Tibial nerve (tissue), 4 donors: Measurements from ENCODE around the gene CDNF. TPM values are rescaled to one million over a fixed set of nuclear protein-coding genes. Genes with fewer than 3 reads are reported as not detected.

Experiments used
- DNase-seq, 2 donors: peaks; one replicate each; pipeline ENCODE4 v3.0.0-alpha.2; 2019; ENCODE audit warnings: low spot score in 2 of 2
- H3K27ac ChIP-seq, 4 donors: fragments of 200-600 bp; sonication (generic) in 3 of 4; one replicate each; pipeline ENCODE4 v1.5.1; 2017 to 2019; ENCODE audit warnings: mild to moderate bottlenecking in 1 of 4
- H3K27me3 ChIP-seq, 2 donors: fragments of 200-600 bp; sonication (generic) in 1 of 2; one replicate each; pipeline versions ENCODE4 v1.5.1 to v1.6.0; 2017 to 2019
- H3K36me3 ChIP-seq, 3 donors: fragments of 200-600 bp; sonication (generic); one replicate each; pipeline ENCODE4 v1.5.1; 2018 to 2019
- H3K4me1 ChIP-seq, 4 donors: fragments of 200-600 bp; sonication (generic) in 3 of 4; one replicate each; pipeline ENCODE4 v1.5.1; 2017 to 2019
- H3K4me3 ChIP-seq, 4 donors: fragments of 200-600 bp; sonication (generic) in 3 of 4; one replicate each; pipeline ENCODE4 v1.5.1; 2017 to 2019; ENCODE audit warnings: mild to moderate bottlenecking in 1 of 4, moderate library complexity in 1 of 4
- H3K9me3 ChIP-seq, 4 donors: fragments of 200-600 bp; sonication (generic) in 3 of 4; one replicate each; pipeline ENCODE4 v1.5.1; 2017 to 2019
- EP300 ChIP-seq, 2 donors: sonication (generic); formaldehyde crosslinking; IDR thresholded peaks; one replicate each; pipeline ENCODE4 v1.6.1; 2017; ENCODE audit warnings: antibody characterized with exemption in 2 of 2, mild to moderate bottlenecking in 1 of 2
- POLR2A ChIP-seq, 2 donors: fragments of 450-650 bp; IDR thresholded peaks; one replicate each; pipeline ENCODE4 v1.6.1; 2017; ENCODE audit warnings: antibody characterized with exemption in 2 of 2, mild to moderate bottlenecking in 2 of 2, moderate library complexity in 2 of 2
- WGBS, 2 donors: methylation state at CpG; one replicate each; pipeline ENCODE4 v1.1.5; 2018; 5-methylcytosine and 5-hydroxymethylcytosine counted together
- total RNA-seq, 4 donors: library from RNA; depleted of rRNA; stranded (reverse); fragments of >200 nt; gene quantifications; one replicate each; pipeline ENCODE4 v1.1.0, GENCODE V29; 2016
- TF ChIP-seq, protein P1 (sequence below), 5 experiments: fragments of 200-600 bp in 3 of 5; fragments of 450-650 bp in 2 of 5; sonication (generic) in 3 of 5; IDR thresholded peaks; one replicate each; pipeline ENCODE4 v1.5.1; 2016 to 2019; ENCODE audit warnings: antibody characterized with exemption in 5 of 5, mild to moderate bottlenecking in 3 of 5, moderate library complexity in 2 of 5

CDNF gene
- total RNA-seq, 4 donors from 2014 or later = 1.2 to 5.0 (median 4.6) TPM; not detected in 1

DNA sequence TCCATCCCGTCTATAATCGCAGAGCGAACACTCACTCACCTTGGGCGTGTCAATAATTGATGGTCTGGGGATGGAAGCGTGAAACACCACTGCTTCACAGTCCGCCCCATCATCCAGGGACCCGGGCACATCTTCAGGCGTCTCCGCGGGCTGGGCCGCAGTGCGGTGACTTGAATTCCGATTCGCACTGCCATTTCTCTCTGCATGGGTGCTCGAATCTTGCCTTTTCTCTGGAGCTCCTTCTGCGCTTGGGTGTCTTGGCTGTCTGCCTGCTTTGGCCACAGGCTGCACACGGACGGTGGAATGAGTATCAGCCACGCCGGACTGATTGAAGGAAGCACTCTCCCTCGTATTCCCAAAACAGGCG, 63.6 kb downstream of the CDNF start:
- no peak for TF ChIP-seq EP300 (IDR thresholded peaks at IDR 0.05)
- TF ChIP-seq, protein P1, sequence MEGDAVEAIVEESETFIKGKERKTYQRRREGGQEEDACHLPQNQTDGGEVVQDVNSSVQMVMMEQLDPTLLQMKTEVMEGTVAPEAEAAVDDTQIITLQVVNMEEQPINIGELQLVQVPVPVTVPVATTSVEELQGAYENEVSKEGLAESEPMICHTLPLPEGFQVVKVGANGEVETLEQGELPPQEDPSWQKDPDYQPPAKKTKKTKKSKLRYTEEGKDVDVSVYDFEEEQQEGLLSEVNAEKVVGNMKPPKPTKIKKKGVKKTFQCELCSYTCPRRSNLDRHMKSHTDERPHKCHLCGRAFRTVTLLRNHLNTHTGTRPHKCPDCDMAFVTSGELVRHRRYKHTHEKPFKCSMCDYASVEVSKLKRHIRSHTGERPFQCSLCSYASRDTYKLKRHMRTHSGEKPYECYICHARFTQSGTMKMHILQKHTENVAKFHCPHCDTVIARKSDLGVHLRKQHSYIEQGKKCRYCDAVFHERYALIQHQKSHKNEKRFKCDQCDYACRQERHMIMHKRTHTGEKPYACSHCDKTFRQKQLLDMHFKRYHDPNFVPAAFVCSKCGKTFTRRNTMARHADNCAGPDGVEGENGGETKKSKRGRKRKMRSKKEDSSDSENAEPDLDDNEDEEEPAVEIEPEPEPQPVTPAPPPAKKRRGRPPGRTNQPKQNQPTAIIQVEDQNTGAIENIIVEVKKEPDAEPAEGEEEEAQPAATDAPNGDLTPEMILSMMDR (IDR thresholded peaks at IDR 0.05) = no peak
- TF ChIP-seq POLR2A (IDR thresholded peaks at IDR 0.05) = no peak
- H3K27me3 ChIP-seq = no peaks in the 10 kb centered on the region
- no peaks in the 10 kb centered on the region for H3K36me3 ChIP-seq
- WGBS, 2 donors = 94 to 95% methylated on average over 22 of the region's 22 CpGs
- H3K4me1 ChIP-seq = peaks cover 0 to 8% (median 0%) of the 10 kb centered on the region in 4 donors
- DNase-seq = no peak
- no peak overlapping the region for H3K4me3 ChIP-seq
- no peak overlapping the region for H3K27ac ChIP-seq
- no peaks in the 10 kb centered on the region for H3K9me3 ChIP-seq

DNA sequence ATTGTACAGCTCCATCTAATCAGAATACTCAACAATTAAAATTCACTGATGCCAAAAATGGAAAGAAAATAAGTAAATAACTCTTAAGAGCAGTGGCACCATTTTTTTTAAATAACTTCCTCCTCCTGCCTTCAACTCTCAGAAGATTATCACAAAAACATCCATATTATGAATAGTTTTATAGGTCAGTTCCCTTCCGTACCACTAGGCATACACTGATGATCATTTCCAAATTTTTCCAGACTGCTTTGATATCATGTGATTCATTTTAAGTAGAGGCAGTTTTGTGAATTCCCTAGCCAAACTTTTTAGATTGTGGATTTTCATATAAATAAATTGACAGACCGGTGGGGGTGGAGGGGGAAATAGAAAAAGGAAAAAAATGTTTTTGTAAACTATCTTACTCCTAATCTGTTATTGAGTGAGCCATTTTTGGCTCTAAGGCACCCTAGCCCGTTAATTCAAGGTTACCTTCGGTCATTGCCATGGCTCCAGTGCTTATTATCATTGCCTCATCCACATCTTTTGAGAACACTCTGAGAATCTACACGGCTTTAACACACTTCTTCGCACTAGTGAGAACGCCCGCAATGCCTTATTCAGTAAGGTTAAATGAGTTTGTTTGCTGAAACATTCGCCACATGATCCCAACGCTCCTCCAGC, 64.2 kb downstream of the CDNF start:
- no peaks in the 10 kb centered on the region for H3K36me3 ChIP-seq
- WGBS, 2 donors = 82 to 88% methylated on average over 10 of the region's 10 CpGs
- DNase-seq = no peak
- H3K4me1 ChIP-seq = peaks cover 0 to 3% (median 0%) of the 10 kb centered on the region in 4 donors
- H3K4me3 ChIP-seq = no peak overlapping the region
- no peaks in the 10 kb centered on the region for H3K9me3 ChIP-seq
- TF ChIP-seq EP300 (IDR thresholded peaks at IDR 0.05) (no peak), POLR2A (IDR thresholded peaks at IDR 0.05) (no peak)
- TF ChIP-seq, protein P1 (IDR thresholded peaks at IDR 0.05) = no peak
- no peaks in the 10 kb centered on the region for H3K27me3 ChIP-seq
- H3K27ac ChIP-seq = no peak overlapping the region

DNA sequence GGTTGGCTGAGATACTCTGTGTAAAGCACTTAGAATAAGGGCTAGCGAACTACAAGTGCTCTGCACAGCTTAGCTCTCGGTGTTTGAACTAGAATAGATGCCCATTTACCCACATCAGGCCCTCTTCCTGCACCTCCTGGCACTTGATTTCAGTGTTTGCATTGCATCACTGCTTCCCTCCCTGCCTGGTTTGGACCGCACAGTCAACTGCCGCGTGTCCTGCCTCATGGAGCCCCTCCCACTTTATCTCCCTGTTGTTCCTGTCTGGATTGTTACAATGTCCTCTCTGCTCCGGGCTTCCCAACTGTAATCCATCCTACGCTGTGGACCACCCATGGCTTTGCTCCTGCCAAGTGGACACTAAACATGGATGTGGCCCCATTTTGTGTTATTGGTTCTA, 65.4 kb downstream of the CDNF start:
- H3K36me3 ChIP-seq = no peaks in the 10 kb centered on the region
- WGBS, 2 donors = 76 to 80% methylated on average over 7 of the region's 7 CpGs
- no peak overlapping the region for H3K4me3 ChIP-seq
- no peak for DNase-seq
- no peaks in the 10 kb centered on the region for H3K4me1 ChIP-seq
- no peaks in the 10 kb centered on the region for H3K9me3 ChIP-seq
- no peaks in the 10 kb centered on the region for H3K27me3 ChIP-seq
- H3K27ac ChIP-seq = no peak overlapping the region
- TF ChIP-seq EP300 (IDR thresholded peaks at IDR 0.05) (no peak), POLR2A (IDR thresholded peaks at IDR 0.05) (no peak)
- TF ChIP-seq, protein P1 (IDR thresholded peaks at IDR 0.05) = no peak

DNA sequence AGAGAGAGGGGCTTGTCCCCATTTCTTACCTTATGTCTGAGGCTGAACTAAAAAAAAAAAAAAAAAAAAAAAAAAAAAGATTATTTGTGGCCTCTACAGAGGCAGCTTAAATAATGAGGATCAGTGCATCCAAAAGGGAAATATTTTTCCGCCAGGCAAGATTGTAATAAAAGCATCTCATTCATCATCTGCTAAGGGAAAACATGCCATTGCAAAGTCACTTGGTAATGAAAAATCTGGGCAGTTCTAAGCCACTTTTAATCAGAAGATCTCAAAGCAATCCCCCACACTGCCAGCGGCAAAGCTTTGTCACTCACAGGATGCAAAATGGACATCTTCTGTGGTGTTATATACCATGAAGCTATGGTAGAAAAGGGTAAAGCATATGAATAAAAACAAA, 66.9 kb downstream of the CDNF start:
- Histone ChIP-seq H3K4me1 (no peaks in the 10 kb centered on the region), H3K27ac (no peak overlapping the region), H3K4me3 (no peak overlapping the region), H3K36me3 (no peaks in the 10 kb centered on the region), H3K27me3 (no peaks in the 10 kb centered on the region), H3K9me3 (no peaks in the 10 kb centered on the region)
- 68 to 74% methylated on average over 2 of the region's 2 CpGs for WGBS, 2 donors
- DNase-seq = no peak
- TF ChIP-seq EP300 (IDR thresholded peaks at IDR 0.05) (no peak), POLR2A (IDR thresholded peaks at IDR 0.05) (no peak)
- TF ChIP-seq, protein P1 (IDR thresholded peaks at IDR 0.05) = no peak

Other genes with a start within 250 kb of the CDNF start
- gene FAM107B, start 63.1 kb downstream of the CDNF start, total RNA-seq = 10 to 100 TPM in 3 of 4 donors, 1 to 10 TPM in 1; 9.8 to 26.7 (median 16.9) TPM
- gene HSPA14, start 269 bp upstream of the CDNF start, total RNA-seq = 10 to 100 TPM in 2 of 4 donors, 1 to 10 TPM in 2; 7.8 to 11.3 (median 10.5) TPM
- 10 to 100 TPM in 1 of 4 donors, 1 to 10 TPM in 3; 6.3 to 11.5 (median 7.9) TPM for gene MSANTD7, start 269 bp upstream of the CDNF start, total RNA-seq
- 1 to 10 TPM; 2.2 to 4.4 (median 3.0) TPM for gene SUV39H2, start 40.8 kb upstream of the CDNF start, total RNA-seq
- gene DCLRE1C, start 116.1 kb upstream of the CDNF start, total RNA-seq = 10 to 100 TPM in 3 of 4 donors, 1 to 10 TPM in 1; 9.6 to 28.8 (median 17.5) TPM
- not detected for gene MEIG1, start 121.4 kb upstream of the CDNF start, total RNA-seq
- gene OLAH, start 205.9 kb upstream of the CDNF start, total RNA-seq = 10 to 100 TPM in 1 of 4 donors, 1 to 10 TPM in 3; 2.9 to 15.3 (median 6.7) TPM